ENCODE data around the gene AGBL1.

AGBL1 gene

GRCh38 chr15:86894269-86894668, 814.6 kb downstream of the AGBL1 start:
- DNase-seq, result no peak

- DNase-seq, result no peak
These were observed 824.2 kb downstream of the AGBL1 start for GRCh38 chr15:86903642-86904421.

GRCh38 chr15:86905625-86906256, 826.1 kb downstream of the AGBL1 start:
- DNase-seq, result no peak

GRCh38 chr15:86906376-86906775, 826.7 kb downstream of the AGBL1 start:
- no peak for DNase-seq

GRCh38 chr15:86911022-86911421, 831.4 kb downstream of the AGBL1 start:
- DNase-seq, result no peak

- DNase-seq, result no peak
These were observed 833.0 kb downstream of the AGBL1 start for GRCh38 chr15:86912661-86913060.

GRCh38 chr15:86915811-86916331, 836.2 kb downstream of the AGBL1 start:
- no peak for DNase-seq

GRCh38 chr15:86916671-86917360, 837.1 kb downstream of the AGBL1 start:
- DNase-seq, result no peak

GRCh38 chr15:86917361-86917671, 837.6 kb downstream of the AGBL1 start:
- no peak for DNase-seq

- DNase-seq, result no peak
These were observed 839.9 kb downstream of the AGBL1 start for GRCh38 chr15:86919581-86919980.

GRCh38 chr15:86929461-86929860, 849.8 kb downstream of the AGBL1 start:
- no peak for DNase-seq

- DNase-seq, result no peak
These were observed 852.8 kb downstream of the AGBL1 start for GRCh38 chr15:86932456-86932855.

- DNase-seq, result no peak
These were observed 856.2 kb downstream of the AGBL1 start for GRCh38 chr15:86935841-86936240.

GRCh38 chr15:86942285-86942684, 862.6 kb downstream of the AGBL1 start:
- DNase-seq, result no peak

- no peak for DNase-seq
These were observed 869.0 kb downstream of the AGBL1 start for GRCh38 chr15:86948719-86949118.

GRCh38 chr15:86959254-86959653, 879.6 kb downstream of the AGBL1 start:
- no peak for DNase-seq

- DNase-seq, result no peak
These were observed 882.0 kb downstream of the AGBL1 start for GRCh38 chr15:86961669-86962068.

- no peak for DNase-seq
These were observed 884.6 kb downstream of the AGBL1 start for GRCh38 chr15:86964271-86964670.

GRCh38 chr15:86968244-86968643, 888.6 kb downstream of the AGBL1 start:
- no peak for DNase-seq

- DNase-seq, result no peak
These were observed 889.7 kb downstream of the AGBL1 start for GRCh38 chr15:86969364-86969763.

GRCh38 chr15:86973284-86973844, 893.7 kb downstream of the AGBL1 start:
- no peak for DNase-seq

GRCh38 chr15:86988033-86988432, 908.4 kb downstream of the AGBL1 start:
- DNase-seq, result no peak

- DNase-seq, result peak; percentile 8
These were observed 942.1 kb downstream of the AGBL1 start for GRCh38 chr15:87021751-87022150.

All from NCI-H2171 (cell line).